GM21786 (cell line): ENCODE measurements around the gene PARVA.

Experiments
- ATAC-seq: cut with Tn5 transposase; IDR thresholded peaks from one replicate; pipeline ENCODE4 v1.9.1; 2021; ENCODE audit not compliant: unreplicated experiment

The PARVA gene

DNA sequence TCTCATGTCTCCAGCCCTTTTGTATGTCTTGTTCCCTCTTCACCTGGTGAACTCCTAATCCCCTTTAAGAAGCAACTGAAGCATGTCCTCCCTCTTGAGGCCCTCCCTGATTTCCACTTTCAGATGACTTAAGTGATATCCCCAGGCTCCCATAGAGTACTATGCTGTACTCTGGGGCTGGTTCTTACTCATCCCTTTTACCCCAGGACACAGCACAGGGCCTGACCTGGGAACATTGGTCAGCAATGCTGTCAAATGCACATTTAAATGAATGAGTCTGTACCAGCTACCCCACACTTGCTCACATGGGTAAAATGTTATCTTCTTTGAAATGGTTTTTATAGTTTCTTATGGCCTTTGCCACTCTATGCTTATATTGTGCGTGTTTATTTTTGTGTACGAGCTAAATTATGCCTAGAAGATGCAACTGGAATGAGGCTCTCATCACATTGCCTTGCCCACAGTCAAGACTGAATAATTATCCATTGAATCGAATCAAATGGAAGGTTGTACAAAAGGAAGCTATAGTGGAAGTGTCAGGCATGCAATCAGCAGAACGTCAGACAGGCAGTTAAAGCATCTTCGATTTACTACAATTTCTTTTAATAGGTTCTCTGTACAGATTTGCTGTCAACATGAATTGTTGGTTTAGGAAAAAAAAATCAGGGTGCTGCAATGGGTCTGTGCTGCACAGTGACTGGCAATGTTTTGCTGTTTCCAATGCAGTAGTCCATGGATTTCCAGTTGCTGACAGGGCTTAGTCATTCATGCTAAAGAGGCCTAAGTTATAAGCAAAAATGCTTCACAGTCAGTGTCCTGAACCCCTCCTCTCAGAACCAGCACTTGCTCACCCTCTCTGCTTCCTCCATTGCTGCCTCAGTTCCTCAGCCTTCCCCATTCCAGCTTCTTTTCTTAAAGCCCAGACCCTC, 79.5 kb downstream of the PARVA start:
- ATAC-seq: no peak

DNA sequence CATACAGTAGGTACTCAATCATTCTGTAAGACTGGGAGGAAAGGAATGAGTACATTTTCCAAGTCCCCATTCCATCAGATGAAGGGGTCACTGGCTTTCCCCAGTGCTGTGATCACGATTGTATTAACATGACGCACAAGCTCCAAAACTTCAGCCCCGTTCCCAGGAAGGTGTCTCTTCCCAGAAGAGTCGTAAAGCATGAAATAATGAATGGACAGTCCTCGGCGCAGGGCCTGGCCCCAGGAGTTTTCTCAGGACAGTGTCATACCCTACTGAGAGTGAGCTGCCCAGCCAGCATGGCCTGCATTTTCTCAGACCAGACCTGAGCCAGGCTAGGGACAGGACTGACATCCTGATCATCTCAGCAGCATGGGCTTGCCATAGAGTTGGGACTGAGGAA, 80.7 kb downstream of the PARVA start:
- ATAC-seq: no peak

DNA sequence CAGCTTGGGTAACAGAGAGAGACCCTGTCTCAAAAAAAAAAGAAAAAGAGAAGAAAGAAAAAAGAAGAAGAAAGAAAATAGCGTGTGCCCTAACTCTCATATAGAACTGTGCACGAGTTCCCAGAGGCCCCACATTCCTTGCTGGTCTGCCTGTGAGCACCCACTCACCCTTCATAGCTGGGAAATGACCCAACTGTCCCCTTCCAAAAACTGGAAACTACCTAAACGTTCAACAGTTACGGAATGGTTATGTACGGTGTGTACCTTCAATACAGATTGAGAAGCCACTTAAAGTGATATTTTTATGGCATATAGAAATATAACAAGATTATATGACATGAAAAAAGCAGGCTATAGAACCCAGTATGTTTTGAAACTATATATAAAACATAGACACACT, 82.0 kb downstream of the PARVA start:
- no peak for ATAC-seq

DNA sequence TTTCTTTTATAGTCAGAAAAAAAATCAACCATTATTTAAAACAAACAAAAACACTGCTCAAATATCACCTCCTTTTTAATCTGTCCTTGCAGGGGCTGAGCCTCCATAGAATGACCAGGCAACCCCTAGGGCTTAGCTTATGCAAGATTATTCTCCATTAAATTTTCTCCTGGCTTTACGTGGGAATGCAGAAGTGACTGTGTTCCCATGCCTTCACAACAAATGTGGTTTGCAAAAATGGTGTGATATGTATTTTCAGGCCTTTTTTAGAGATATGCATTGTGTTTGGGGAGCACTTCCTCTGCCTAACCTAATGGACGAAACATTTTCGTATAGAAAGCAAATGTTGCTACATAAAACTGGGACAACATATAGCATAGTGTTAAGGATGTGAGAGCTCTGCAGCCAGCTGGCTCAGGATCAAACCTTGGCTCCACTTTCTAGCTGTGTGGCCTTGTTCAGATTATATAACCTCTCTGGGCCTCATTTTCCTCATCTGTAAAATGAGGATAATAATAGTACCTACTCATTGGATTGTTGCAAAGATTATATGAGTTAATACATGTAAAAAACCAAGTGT, 82.6 kb downstream of the PARVA start:
- ATAC-seq: no peak

DNA sequence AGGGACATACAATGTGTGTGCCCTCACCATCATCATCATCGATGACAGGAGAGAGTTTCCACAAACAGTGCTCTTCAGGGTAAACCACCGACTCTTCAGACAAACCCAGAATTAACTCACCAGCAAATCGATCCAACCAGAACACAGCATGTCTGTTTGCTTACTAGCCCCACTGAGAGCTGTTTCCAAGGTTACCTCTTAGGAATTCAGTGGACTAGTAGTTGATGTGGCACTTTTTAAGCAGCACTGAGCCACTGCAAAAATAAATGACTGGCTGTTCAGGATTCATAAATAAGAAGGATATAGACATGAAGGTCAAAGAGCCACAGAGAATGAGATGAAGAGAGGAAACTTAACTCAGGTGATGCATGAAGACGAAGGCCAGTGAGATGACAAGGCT, 83.1 kb downstream of the PARVA start:
- no peak for ATAC-seq

DNA sequence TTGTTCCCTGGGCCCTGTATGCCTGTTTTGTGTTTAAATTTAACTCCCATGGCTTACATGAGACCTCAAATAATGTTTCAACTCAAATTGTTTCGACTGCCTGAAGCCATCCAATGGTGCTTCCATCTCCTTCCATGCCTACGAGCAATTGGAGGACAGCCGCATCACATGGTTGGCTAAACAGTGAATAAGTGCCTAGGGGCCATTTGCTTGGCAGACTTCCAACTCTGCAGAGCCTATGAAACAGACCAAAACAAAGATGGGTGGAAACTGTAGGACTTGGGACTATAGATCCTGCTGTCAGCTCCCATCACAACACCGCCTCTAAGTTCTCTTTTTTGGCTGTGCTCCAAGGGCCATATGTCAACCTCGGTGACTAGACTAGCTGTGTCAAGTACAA, 84.1 kb downstream of the PARVA start:
- ATAC-seq: no peak

DNA sequence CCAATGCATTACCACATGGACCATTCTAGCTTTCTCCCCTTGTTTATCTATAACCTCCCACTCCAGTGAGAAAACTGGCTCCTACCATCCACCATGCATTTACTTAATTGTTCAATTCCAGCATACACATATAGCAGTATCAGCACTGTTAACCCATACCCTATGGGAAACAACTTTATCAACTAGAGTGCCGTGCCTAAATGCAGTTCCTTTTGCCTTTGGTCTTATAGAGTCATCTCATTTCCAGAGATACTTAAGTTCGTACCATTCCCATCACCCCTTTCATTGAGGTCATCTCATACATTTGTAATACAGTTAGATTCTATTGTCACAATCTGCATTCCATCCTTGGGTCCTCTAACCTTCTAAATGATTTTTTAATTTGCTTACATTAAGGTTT, 86.9 kb downstream of the PARVA start:
- ATAC-seq: no peak

DNA sequence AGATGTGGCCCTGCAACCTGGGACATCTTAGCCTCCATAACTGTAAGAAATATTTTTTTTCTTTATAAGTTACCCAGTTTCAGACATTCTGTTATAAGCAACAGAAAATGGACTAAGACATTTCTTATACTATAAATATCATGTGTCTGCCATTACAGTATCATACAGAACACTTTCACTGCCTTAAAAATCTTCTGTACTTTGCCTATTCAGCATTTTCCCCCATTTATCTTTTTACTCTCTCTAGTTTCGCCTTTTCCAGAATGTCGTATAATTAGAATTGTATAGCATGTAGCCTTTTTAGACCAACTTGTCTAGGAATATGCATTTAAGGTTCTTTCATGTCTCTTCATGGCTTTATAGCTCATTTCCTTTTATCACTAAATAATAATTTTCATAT, 88.0 kb downstream of the PARVA start:
- ATAC-seq: no peak

DNA sequence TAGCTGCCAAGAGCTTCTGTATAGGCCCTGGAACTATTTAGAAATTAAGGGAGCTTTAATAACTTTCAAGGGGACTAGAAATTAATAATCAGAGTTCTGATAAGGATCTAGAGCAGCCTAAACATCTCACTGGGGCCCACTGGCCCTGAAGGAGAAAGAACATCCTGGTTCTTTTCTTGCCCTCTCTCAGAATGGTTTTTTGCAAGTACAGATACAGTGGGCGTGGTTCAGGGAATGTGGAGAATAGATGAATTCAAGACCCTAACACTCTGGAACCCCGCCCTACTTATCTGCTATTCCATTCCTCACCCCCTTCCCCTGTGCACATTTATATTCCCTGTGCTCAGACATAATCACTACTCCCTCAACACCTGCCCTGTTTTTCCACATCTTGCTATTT, 90.2 kb downstream of the PARVA start:
- no peak for ATAC-seq

DNA sequence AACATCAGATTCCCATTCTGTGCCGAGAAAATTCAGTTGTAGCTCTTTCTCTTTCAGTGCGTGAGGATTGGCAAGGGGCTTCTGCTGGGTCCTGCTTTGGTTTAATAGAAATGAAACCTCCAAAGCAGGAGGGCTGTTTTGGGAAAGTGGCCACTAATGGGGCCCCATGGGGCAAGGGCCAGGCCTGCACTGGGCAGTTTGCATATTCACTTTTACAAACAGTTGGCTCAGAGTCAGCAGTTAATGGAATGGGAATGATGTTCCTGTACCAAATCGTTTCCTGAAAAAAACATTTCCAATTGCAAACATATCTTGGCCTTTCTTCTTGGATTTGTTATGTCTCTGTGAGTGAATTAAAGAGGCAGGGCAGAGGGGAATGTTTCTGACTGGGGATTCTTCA, 92.1 kb downstream of the PARVA start:
- no peak for ATAC-seq

DNA sequence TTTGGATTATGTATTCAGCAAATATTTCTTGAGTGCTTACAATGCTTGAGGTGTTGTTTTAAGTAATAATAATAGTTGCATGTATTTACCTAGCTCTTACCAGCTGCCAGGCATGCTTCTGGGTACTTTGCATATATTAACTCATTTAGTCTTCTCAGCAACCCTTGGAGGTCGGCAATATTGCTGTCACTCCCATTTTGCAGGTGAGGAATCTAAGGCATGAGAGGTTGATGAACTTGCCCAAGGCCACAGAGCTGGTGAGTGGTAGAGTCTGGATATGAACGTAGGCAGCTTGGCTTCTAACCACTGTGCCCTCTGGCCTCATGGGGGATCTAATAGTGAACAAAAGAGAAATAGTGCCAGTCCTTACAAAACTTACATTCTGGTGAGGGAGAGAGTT, 92.9 kb downstream of the PARVA start:
- ATAC-seq: no peak

DNA sequence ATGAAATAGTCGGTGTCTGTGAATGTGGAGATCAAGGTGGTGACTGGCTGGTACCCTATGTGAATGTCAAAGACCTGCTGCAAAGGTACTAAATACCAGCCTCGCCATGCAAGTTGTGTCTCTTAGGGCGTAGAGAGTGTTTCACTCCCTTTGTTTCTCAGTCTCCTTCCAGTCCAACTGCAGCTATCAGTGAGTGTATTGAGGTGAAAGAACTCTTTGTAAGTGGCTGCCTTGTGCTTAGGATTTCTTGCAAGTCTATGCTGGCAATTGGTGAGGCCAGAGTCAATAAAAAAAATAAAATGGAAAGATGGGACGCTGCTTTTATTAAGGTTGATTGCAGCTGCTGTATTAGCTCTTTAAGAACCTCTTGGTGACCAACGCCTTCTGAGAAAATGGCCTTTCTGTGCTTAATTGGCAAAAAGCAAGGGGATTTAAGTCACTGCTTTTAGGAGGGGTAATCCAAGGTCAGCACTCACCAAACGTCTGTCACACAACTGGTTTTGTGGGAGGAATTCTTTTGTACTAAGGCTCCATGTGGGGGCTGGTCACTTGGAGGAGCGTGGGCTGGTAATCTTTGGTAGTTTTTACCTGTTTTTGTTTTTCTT, 95.1 kb downstream of the PARVA start:
- no peak for ATAC-seq

DNA sequence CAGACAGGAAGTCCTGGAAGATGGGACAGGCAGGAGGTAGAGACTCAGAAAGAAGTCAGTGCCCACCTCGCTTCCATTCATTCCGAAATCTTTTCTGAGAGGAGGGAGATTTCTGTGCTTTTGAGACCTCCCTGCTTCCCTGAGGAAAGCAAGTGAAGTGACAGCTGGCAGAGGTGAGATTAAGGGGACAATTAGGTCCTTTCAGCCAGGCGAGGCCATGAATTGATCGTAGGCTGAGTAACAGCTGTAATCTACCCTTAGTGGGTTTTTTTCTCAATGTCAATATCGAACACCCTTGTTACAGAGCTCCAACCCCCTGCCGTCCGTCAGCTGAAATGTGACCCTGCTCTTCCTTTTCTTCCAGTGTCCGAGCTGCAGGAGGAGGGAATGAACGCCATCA, 96.0 kb downstream of the PARVA start:
- ATAC-seq: no peak

DNA sequence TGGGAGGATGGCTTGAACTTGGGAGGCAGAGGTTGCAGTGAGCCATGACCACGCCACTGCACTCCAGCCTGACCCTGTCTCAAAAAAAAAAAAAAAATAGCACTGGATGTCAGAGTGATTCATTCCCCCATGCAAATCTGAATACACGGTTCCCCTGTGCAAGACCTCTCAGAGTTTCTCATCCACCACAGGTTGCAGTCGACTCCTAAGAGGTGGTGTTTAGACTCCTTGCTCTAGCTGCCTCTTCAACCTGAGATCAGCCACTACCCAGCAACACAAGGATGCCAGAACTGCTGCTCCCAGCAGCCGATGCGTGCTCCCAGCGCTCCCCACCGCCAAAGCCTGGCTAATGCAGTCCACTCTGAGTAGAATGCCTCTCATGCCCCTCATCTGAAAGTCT, 97.5 kb downstream of the PARVA start:
- ATAC-seq: no peak

DNA sequence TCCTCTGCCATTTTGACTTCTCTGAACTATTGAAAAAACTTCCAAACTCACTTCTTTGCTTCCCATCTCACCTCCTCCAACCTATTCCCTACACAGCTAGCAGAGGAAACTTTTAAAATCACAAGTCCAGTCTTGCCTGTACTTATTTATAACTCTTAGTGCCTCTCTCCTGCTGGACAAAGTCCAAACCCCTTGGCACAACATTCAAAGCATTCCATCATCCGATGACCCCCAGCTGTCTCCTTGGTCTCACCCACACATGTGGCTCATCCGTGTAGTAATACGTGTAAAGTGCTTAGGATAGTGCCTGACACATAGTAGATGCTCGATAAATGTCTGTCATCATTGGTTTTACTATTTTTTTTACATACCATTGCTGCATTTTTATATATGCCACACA, 101.4 kb downstream of the PARVA start:
- ATAC-seq: no peak

DNA sequence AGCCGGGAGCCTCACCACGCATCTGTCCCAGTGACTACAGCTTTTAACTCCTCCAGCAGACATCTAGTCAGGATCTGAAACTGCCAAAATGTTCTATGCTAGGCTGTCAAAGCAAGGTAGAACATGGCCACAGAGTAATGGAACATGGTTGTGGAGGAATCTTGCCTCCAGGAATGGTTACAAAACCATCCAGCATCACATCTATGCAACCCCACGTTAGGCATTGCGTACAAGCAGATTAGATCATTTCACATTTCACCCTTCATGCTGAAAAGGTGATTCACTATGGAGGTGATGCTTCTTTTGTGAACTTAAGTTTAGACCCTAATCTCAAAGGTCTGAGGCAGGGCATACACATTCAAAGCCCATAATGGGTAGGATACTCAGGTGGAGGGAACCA, 103.0 kb downstream of the PARVA start:
- ATAC-seq: no peak

DNA sequence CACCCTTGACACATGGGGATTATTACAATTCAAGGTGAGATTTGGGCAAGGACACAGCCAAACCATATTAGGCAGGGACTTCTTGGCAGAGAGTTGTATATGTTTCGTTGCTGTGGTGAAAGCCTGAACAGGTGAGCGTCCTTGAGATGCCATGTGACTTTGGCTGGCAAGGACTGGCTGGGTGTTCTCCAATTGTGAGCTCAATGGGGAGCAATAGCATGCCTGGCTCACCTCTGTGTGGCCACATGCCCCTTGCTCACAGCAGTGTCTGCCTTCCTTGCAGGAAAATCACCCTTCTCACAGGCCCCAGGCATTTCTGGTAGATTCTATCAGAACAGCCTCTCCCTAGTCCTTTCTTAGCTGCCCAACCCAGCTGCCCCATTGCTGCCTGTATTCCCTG, 105.5 kb downstream of the PARVA start:
- ATAC-seq: no peak

DNA sequence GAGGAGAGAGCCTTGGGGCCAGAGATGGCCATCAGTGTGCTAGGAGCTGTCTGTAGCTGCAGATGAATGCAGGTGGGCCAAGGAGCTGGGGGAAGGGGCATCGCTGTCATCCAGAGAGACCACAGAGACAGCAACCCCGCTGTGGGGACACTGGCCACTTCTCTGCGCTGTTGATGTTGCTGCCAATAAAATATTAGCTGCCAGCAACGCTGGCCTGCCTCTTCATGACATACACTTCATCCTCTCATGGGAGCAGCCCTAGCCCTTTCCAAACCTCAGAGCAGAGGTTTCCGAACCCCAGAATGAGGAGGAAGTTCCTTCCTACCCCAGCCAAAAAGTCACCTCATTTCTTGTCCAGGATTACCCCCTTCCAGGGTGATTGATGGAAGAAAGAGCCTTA, 106.2 kb downstream of the PARVA start:
- ATAC-seq: no peak

DNA sequence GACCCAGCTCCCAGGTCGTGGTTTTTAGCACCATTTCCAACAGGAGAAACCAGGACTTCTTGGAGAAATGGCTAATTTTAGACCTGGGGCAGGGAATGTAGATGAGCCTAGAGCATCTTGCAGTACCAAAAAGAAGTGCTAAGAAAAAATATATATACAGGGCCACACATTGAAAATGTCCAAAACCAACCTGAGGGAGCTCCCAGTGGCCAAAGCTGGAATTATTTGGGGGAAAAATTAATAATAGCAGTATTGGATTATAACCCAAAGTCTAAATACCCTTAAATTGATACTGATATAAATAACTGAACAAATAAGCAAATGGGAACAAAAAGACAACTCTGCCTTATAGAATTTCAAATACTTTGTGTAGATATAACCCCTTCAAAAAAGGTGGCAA, 108.0 kb downstream of the PARVA start:
- ATAC-seq: no peak

DNA sequence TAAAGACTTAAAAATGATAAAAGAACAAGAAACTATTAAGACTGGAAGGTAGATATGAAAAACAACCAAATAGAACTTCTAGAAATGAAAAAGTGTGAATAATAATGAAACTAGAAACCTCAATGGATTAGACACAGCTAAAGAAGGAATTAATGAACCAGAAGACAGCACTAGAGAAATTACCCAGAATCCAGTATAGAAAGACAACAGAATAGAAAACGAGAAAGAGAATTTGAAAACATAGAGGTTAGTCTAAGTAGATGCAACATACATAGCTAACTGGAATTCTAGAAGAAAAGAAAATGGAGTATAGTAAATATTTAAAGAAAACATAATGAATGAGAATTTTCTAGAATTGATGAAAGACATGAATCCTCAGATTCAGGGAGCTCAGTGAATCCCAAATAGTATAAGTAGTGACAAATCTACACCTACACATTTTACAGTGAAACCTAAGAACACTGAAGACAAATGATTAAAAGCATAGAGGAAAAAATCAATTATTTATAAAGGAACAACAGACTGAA, 111.9 kb downstream of the PARVA start:
- no peak for ATAC-seq

DNA sequence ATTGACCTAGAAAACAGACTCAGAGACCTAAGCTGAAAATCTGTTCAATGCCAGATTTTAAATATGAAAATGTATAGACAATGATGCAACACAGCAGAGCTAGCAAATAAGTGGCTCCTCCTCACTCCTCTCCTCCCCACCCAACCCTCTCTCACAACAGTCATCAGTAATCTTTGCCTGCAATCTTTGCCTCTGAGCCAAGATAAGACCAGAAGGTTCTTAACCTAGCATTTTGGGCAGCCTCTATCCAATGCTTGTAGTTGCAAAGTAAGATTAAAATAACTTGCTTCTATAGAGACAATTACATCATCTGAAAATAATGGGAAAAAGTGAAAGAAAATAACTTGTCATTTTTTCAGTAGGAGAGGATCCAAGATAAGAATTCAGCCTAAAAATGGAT, 117.3 kb downstream of the PARVA start:
- no peak for ATAC-seq
